PC-3 (cell line): Measurements from ENCODE around the gene LARP4B.

Experiments used
- CTCF ChIP-seq: fragments of 300-600 bp; sonication (generic); conservative IDR thresholded peaks from 2 replicates; pipeline ENCODE4 v1.5.1; 2017; ENCODE audit warnings: antibody characterized with exemption, low read depth, mild to moderate bottlenecking, low read length
- EZH2 ChIP-seq: fragments of 300-600 bp; sonication (generic); IDR thresholded peaks from one replicate; pipeline ENCODE4 v1.6.1; 2017; ENCODE audit warnings: antibody characterized with exemption, mild to moderate bottlenecking, low read length; ENCODE audit not compliant: unreplicated experiment
- EZH2phosphoT487 ChIP-seq: fragments of 300-600 bp; sonication (generic); IDR thresholded peaks from 2 replicates; pipeline ENCODE4 v1.6.1; 2018; ENCODE audit warnings: mild to moderate bottlenecking, antibody characterized with exemption, low read length, borderline replicate concordance

DNA sequence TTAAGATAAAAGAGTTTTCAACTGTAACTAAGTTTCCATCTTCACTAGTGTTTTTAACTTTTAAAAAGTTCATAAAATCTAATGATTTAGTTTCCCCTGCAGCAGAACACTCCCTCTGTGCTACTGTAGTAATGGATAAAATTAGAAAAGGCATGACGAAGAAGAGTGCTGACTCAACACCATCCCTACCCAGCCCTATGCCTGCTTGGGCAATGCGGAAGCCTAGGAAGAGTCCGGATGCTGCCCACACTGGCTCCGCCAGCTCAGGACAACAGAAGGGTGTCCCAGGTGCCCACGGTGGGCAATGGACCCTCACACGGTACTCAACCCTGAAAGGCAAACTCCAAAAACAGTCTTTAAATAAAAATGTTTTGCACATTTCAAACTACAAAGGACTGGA, 118.2 kb downstream of the LARP4B start:
- TF ChIP-seq EZH2 (no peak), CTCF (no peak), EZH2phosphoT487 (no peak)
